ENCODE results near the gene SLC16A3.
"Not testable (repeated sequence)": the region's sequence is repeated elsewhere in the genome, so short reads cannot be mapped to it uniquely, and the experiment has no call there.

SLC16A3 gene

DNA sequence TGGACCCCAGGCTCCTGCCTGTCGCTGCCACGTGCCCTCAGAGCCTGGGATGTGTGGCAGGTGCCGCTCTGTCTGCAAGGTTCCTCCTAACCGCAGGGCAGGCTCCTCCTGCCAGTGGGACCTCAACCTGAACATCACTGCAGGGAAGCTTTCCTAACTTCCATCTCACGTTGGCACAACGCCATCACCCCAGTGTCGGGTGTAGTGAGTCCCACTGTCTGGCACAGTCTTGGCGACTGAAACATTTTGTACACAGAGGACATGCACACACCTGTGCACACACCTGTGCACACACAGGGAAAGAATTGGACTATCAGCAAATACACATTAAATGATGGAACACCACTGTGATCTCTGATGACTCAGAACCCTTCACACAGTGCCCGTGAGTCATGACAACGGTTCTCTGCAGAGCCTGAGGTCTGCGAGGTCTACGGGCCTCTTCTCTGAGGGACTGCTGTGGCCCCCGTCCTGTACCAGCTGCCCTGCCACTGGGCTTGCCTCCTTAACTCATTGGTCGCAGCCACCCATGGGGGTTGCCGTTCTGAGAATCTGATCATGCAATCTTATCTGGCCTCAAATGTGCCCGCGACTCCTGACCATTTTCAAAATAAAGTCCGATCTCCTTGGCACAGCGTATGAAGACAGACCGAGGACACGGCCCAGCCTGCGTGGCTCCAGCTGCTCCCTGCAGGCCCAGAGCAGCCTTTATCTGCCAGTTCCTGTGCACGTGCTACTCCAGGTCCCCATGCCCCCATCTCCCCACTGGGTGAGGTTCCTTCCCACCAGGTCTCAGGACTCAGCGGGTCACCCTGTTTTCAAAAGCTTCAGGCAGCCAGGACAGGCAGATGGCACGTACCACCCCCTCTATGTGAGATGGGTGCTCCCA is 23.8 kb upstream of the SLC16A3 start:
- peak; percentile 68 for DNase-seq

DNA sequence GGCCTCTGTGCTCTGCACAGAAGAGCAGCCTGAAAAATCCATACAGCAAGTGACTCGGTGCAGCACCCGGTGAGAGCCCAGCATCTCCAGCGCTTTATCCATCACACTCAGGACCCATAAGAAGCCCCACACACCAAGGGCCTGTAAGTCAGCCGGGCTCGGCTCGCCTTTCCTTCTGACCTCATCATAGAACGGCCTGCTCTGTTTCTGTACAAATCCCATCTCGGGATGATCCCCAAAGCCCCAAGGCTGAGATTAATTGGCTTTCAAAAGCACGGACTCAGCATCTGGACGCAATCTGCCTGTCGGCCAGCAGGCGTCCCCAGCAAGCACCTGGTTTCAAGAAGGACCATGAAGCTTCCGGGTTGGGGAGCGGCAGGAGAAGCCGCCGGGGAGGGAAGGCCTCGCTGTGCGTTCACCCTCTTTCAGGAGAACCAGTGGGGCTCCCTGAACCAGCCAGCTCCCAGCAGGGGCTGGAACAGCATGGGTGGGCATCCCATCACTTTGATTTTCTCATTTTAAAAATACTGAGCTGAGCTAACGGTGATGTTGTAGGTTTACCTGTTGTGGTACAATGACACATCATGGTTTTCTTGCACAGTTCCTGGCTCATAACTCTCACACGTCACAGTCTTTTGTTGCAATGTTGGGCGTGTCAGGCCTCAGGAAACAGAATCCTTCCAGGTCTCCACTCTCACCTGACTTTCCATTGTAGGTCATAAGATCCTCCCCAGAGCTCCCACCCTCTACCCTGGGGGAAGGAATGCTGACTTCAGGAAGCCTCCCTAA is 22.9 kb upstream of the SLC16A3 start:
- DNase-seq, result peak; percentile 91

DNA sequence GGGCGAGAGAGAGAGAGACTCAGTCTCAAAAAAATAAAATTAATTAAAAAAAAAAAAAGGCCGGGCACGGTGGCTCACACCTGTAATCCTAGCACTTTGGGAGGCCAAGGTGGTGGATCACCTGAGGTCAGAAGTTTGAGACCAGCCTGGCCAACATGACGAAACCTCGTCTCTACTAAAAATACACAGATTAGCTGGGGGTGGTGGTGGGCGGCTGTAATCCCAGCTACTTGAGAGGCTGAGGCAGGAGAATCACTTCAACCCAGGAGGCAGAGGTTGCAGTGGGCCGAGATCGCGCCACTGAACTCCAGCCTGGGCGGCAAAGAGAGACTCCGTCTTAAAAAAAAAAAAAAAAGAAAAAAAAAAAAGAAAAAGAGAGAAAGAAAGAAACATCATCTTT is 18.2 kb upstream of the SLC16A3 start:
- not testable (repeated sequence) for DNase-seq

- peak; percentile 91 for DNase-seq
Measured at GRCh38 chr17:82212331-82213250, 16.3 kb upstream of the SLC16A3 start, which contains the start of gene CCDC57. Gene CCDC57, minus strand, starts transcription at chr17:82212842. Its CDS starts 10,898 bp downstream, at chr17:82201944.

DNA sequence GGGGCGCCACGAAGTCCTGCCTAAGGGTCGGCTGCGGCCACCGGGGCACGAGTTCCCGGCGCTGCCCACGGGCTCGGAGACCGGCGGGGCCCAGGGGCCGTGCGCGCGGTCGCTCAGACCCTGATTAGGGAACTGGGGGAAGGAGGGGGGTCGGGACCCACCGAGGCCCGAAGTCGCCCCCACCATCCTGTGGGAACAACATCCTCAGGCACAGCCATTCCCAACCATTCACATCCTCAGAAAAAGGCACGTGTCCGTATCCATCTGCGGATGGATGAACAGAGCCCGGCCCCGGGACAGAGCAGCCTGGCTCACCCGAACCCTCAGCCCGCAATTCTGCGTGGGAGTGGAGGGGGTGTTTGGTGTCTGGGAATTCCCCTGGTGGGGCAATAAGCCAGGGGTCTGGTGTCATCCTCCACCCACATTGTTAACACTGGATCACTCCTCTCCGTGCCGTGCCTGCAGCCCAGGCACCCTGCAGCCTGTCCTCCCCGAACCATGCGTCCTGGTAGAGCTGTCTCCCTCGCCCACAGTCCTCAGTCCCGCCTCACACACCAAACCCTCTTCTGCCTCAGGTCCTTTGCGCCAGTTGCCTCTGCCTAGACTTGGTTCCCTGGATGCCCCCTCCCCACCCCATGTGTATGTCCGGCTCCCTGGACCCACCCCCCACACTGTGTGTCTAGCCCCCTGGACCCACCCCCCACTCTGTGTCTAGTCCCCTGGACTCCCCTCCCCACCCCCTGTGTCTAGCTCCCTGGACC is 15.4 kb upstream of the SLC16A3 start:
- DNase-seq, result peak; percentile 89

DNA sequence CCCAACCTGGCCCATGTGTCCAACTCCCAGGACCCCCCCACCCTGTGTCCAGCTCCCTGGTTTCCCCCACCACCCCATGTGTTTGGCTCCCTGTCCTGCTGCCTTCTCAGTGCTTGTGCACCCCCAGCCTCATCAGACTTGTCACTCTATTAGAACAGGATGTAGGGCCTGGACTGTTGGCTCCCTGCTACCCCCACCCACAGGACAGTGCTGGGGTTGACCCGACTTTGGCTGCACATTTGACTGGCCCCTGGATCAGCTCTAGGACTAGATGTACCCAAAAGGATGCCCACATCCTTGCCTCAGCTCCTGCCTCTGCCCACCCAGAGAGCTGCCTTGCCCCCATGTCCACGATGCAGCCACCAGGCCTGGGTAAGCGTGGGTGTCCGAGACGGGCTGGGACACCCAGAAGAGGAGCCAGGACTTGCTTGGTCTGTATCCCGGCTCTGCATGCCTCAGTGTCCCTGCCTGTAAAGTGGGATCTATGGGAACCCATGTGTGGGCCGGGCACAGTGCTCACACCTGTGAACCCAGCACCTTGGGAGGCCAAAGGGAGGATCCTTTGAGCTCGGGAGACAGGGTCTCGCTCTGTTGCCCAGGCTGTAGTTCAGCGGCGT is 14.7 kb upstream of the SLC16A3 start:
- peak; percentile 61 for DNase-seq

GRCh38 chr17:82215095-82215971 is 13.5 kb upstream of the SLC16A3 start:
- DNase-seq, result peak; percentile 61

DNA sequence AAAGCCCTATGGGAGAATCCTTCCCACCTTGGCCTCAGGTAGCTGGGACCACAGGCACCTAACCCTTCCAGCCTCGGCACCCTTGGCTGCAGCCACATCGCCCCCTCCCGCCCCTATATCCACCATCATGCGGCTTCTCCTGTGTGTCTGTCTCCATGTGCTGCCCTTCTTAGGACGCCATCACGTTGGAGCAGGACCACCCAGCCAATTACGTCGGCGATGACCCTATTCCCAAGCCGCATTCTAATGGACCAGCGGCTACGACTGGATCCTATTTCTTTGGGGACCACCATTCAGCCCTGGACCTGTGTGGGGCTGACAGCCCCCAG is 12.9 kb upstream of the SLC16A3 start:
- peak; percentile 60 for DNase-seq

DNA sequence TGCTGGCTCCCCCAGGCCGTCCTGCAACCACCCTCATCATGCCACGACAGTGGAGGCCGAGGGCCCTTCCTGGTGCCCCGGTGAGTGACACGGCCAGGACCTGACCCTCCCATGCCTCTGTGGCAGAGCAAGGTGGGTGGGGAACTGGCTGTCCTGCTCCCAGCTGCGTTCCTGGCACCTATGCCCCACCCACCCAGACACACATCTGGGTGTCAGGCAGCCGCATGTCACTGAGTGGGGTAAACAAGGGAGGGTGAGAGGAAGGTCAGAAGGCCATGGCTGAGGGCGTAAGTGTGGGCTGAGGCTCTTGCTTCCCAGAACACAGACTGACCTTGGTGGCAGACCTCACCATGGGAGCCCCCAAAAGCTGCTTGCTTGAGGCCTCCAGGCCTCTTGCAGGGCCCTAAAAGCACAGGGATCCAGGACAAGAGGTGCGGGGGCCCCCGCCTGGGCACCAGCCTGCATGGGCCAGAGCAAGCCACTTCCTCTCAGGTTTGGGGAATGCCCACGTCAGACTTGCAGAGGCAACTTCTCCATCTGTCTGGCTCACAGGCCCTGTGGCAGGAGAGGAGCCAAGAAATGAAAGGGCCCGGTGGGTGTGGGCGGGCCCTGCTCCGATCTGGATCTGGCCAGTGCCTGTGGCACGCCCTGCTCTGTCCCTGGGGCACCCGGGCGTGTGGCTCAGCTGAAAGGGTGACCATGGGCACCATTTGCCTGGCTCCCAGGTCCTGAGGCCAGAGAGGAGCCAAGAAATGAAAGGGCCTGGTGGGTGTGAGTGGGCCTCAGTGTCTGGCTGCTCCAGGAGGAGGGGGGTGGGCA is 12.3 kb upstream of the SLC16A3 start:
- peak; percentile 77 for DNase-seq

DNA sequence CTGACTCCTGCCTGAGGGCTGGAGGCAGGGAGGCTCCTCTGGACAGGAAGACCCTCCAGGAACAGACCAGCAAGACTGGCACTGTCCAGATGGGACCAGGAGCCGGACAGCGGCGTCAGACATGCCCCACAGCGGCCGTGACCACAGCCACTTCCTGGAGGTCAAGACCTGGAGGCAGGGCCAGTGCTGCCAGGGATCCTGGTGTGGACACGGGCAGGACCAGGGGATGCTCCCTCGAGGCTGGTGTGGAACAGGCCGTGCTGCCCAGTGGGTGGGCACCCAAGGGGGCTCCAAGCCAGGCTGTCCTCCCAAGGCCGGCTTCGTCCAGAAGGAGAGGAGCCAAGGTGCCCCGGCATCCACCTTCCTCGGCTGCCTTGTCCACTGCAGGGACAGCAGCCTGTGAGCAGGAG is 11.7 kb upstream of the SLC16A3 start:
- no peak for DNase-seq

GRCh38 chr17:82217530-82218204 is 11.2 kb upstream of the SLC16A3 start:
- peak; percentile 62 for DNase-seq

DNA sequence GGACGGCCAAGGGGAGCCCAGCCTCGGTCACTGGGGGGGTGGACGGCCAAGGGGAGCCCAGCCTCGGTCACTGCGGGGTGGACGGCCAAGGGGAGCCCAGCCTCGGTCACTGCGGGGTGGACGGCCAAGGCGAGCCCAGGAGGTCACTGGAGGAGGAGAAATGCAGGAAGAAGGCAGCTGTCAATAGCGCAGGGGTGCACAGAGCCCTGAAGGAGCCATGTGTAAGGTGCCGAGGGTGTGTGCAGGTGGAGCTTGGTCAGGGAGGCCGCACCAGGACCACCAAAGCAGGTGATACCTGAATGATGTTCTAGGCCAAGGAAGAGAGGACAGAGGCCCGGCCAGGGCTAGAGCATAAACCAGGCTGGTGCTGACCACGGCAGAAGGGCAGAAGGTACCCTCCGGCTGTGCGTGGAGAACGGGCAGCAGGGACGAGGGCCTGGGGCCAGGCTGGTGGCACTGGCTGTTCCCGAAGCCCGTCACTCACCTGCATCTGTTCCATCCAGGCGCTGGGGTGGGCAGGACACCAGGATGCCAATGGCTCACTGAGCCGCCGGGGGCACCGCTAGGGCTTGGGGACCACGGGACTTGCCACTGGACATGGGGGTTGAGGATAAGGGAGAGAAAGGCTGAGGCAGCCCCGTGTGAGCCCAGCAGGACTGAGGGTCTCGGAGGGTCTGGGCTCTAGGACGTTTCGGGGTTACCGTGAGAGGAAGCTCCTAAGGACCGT is 10.3 kb upstream of the SLC16A3 start:
- DNase-seq, result no peak

- DNase-seq, result no peak
Measured at GRCh38 chr17:82219083-82219482, 9.8 kb upstream of the SLC16A3 start.

DNA sequence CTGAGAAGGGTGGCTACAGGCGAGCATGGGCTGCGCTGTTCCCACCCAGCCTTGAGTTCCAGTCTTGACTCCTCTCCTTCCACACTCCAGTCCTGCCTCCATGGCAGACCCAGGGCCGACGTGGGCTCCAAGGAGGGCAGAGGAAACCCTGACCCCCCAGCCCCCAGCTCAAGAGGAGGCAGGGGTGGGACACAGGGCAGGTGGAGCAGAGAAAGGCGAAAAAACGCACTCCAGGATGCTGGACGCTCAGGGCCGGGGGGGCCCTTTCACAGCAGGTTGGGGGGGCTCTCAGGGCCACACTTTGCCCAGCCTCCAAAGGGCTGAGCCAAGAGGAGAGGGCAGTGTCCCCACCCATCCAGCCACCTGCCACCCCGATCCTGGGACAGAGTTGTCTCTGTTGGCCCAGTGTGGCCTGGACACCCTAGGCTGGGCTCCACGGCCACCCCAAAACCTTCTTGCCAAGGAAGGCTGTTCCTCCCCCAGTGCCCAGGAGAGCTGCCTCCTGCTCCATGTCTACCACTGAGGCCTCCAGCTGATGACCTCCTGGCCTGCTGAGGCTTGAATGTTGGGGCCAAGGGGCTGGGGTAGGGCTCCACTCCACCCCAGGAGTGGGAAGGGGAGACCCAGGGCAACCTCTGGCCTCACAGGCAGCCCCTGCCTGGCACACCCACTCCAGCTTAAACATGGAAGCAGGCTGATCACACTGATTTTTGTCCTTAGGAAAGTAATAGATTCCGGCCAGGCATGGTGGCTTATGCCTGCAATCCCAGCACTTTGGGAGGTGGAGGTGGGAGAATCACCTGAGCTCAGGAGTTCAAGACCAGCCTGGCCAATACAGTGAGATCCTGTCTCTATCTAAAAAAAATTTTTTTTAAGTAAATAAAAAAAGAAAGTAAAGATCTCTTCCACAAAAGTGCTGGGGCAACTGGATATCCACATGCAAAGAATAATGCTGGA is 8.8 kb upstream of the SLC16A3 start:
- no peak for DNase-seq

GRCh38 chr17:82221341-82221902 is 7.4 kb upstream of the SLC16A3 start:
- DNase-seq, result no peak

- no peak for DNase-seq
Measured at GRCh38 chr17:82222816-82223215, 6.0 kb upstream of the SLC16A3 start.

GRCh38 chr17:82223517-82223916 is 5.3 kb upstream of the SLC16A3 start:
- no peak for DNase-seq

Measured in activated CD8-positive, alpha-beta memory T cell treated with anti-CD3 and anti-CD28 coated beads for 24 hours (primary cell).